H1 (cell line): Measurements from ENCODE around the gene RHOC. TPM values are rescaled to one million over a fixed set of nuclear protein-coding genes. Genes with fewer than 3 reads are reported as not detected.
A peak's percentile ranks its signal among the peaks of the same experiment; 100 is the strongest.

Source experiments
- BACH1 ChIP-seq: IDR thresholded peaks from 2 replicates; pipeline ENCODE4 v1.6.1; 2012; ENCODE audit warnings: low read length, improper control_type of control experiment
- CBX8 ChIP-seq: fragments of 300-800, 300-1000 bp; sonication (generic); IDR thresholded peaks from 2 replicates; pipeline ENCODE4 v1.7.1; 2016; ENCODE audit warnings: low read depth, low read length, borderline replicate concordance
- CREB1 ChIP-seq: IDR thresholded peaks from 2 replicates; pipeline ENCODE4 v1.6.1; 2012; ENCODE audit warnings: inconsistent platforms
- EP300 ChIP-seq, 2 experiments: IDR thresholded peaks; 1 replicate in 1 of 2; 2 replicates in 1 of 2; pipeline ENCODE4 v1.6.1; 2011 to 2012; ENCODE audit warnings: low read depth in 2 of 2, low read length in 2 of 2, mild to moderate bottlenecking in 2 of 2, borderline replicate concordance in 1 of 2, inconsistent platforms in 1 of 2, moderate library complexity in 1 of 2
- JUN ChIP-seq: IDR thresholded peaks from 2 replicates; pipeline ENCODE4 v1.6.1; 2011; ENCODE audit warnings: low read depth, mild to moderate bottlenecking, improper control_type of control experiment, low read length
- POU5F1 ChIP-seq: IDR thresholded peaks from 2 replicates; pipeline ENCODE4 v1.6.1; 2011; ENCODE audit warnings: low read depth, mild to moderate bottlenecking, low read length, moderate library complexity
- RAD21 ChIP-seq, 2 experiments: IDR thresholded peaks in 1 of 2; conservative IDR thresholded peaks in 1 of 2; 2 replicates each; pipeline ENCODE4 v1.6.1; 2011; ENCODE audit warnings: low read depth in 2 of 2, low read length in 2 of 2, improper control_type of control experiment in 1 of 2, inconsistent platforms in 1 of 2, mild to moderate bottlenecking in 1 of 2, moderate library complexity in 1 of 2
- RXRA ChIP-seq: IDR thresholded peaks from 2 replicates; pipeline ENCODE4 v1.6.1; 2011; ENCODE audit warnings: low read depth, mild to moderate bottlenecking, low read length, moderate library complexity; ENCODE audit not compliant: insufficient read depth
- SIN3A ChIP-seq, 2 experiments: IDR thresholded peaks in 1 of 2; conservative IDR thresholded peaks in 1 of 2; 2 replicates each; pipeline ENCODE4 v1.6.1; 2011 to 2012; ENCODE audit warnings: low read length in 2 of 2, improper control_type of control experiment in 1 of 2, low read depth in 1 of 2, mild to moderate bottlenecking in 1 of 2
- SP1 ChIP-seq: IDR thresholded peaks from 2 replicates; pipeline ENCODE4 v1.6.1; 2011; ENCODE audit warnings: low read depth, low read length
- TAF1 ChIP-seq: IDR thresholded peaks from 2 replicates; pipeline ENCODE4 v1.6.1; 2011; ENCODE audit warnings: mild to moderate bottlenecking, low read depth, low read length
- TBP ChIP-seq: IDR thresholded peaks from 2 replicates; pipeline ENCODE4 v1.6.1; 2011; ENCODE audit warnings: low read depth, low read length, improper control_type of control experiment
- YY1 ChIP-seq: IDR thresholded peaks from 2 replicates; pipeline ENCODE4 v1.6.1; 2011; ENCODE audit warnings: low read depth, mild to moderate bottlenecking, low read length
- polyA plus RNA-seq, 7 experiments: library from polyadenylated mRNA; depleted of rRNA in 3 of 7; stranded (reverse) in 5 of 7; unstranded in 2 of 7; fragments of >200 nt in 5 of 7; fragments of 200-250 nt in 2 of 7; gene quantifications; 1 replicate in 5 of 7; 2 replicates in 1 of 7; 4 replicates in 1 of 7; pipeline versions ENCODE4 v1.2.1 to v1.2.3, GENCODE V29; 2011 to 2013; ENCODE audit warnings: missing spikeins in 2 of 7, mixed read lengths in 2 of 7
- total RNA-seq: library from RNA; stranded (reverse); fragmentation: NEBNext Ultra II Directional; extraction: Animal tissue kit (Norgen Biotek cat#: 25700); gene quantifications from 2 replicates; pipeline ENCODE4 v1.2.1, GENCODE V29; 2021
- TF ChIP-seq, protein P1 (sequence below), 3 experiments: IDR thresholded peaks; 1 replicate in 2 of 3; 2 replicates in 1 of 3; pipeline versions ENCODE4 v1.5.1 to v1.6.1; 2011; ENCODE audit warnings: low read length in 3 of 3, mild to moderate bottlenecking in 3 of 3, inconsistent platforms in 2 of 3, low read depth in 1 of 3, moderate library complexity in 1 of 3; ENCODE audit not compliant: insufficient read depth in 1 of 3; ENCODE audit errors: control extremely low read depth in 1 of 3

The RHOC gene
- total and polyA plus RNA-seq, 2 of the 8 experiments (the other 6 are each of a cell fraction or from before 2014, with no cell fraction given) = 53.6 to 97.5 TPM

DNA sequence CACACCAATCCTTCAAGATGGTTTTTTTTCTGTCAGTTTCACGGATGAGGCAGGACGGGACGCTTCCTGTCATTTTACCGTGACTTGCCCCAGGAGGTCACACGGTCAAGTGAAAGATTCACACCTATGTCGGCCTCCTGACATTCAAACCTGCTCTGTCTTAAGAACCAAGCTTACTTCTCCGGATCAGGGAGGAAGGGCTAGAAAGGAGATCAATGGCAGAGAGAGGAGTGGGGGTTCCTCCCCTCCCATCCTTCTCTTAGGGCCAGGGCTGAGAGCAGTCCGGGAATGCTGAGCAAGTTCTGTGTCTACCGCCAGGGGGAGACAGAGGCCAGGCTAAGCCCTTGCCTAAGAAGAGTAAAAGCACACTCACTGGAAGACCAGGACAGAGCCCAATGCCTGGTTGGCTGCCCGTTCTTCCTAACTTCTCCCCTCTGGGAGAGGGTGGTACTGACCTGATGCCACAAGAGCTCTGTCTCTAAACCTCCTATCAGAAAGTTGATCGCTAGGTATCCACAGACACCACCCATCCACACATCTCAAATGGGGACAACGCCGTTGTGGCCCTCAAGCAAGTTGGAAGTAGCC, 9.3 kb upstream of the RHOC start (continued):
- peak; percentile 100 for TF ChIP-seq RAD21 (IDR thresholded peaks at IDR 0.05 in 1 of 2, conservative IDR thresholded peaks at IDR 0.05 in 1 of 2; ENCODE audit: low read depth in 2 of 2, low read length in 2 of 2)
- no peak for TF ChIP-seq CBX8
- no peak for TF ChIP-seq SP1
- TF ChIP-seq SIN3A (conservative IDR thresholded peaks at IDR 0.05 in 1 of 2, IDR thresholded peaks at IDR 0.05 in 1 of 2; ENCODE audit: low read depth in 1 of 2, low read length in 2 of 2) = no peak; a peak in 1 of 4 replicates
- TF ChIP-seq EP300 (IDR thresholded peaks at IDR 0.05; ENCODE audit: borderline replicate concordance in 1 of 2, low read depth in 2 of 2, low read length in 2 of 2) = no peak
- no peak for TF ChIP-seq TBP
- TF ChIP-seq POU5F1 = no peak
- peak; percentile 29; the same call in 1 of the 2 replicates for TF ChIP-seq BACH1
- TF ChIP-seq YY1 = 0 out of 2 replicates have a peak, but pooled peaks have one; percentile 38
- TF ChIP-seq JUN = no peak
- TF ChIP-seq CREB1 = 0 out of 2 replicates have a peak, but pooled peaks have one; percentile 21
- no peak for TF ChIP-seq TAF1
- TF ChIP-seq RXRA = no peak
- TF ChIP-seq, protein P1, sequence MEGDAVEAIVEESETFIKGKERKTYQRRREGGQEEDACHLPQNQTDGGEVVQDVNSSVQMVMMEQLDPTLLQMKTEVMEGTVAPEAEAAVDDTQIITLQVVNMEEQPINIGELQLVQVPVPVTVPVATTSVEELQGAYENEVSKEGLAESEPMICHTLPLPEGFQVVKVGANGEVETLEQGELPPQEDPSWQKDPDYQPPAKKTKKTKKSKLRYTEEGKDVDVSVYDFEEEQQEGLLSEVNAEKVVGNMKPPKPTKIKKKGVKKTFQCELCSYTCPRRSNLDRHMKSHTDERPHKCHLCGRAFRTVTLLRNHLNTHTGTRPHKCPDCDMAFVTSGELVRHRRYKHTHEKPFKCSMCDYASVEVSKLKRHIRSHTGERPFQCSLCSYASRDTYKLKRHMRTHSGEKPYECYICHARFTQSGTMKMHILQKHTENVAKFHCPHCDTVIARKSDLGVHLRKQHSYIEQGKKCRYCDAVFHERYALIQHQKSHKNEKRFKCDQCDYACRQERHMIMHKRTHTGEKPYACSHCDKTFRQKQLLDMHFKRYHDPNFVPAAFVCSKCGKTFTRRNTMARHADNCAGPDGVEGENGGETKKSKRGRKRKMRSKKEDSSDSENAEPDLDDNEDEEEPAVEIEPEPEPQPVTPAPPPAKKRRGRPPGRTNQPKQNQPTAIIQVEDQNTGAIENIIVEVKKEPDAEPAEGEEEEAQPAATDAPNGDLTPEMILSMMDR (IDR thresholded peaks at IDR 0.05; ENCODE audit: control extremely low read depth in 1 of 3, insufficient read depth in 1 of 3, low read depth in 1 of 3, low read length in 3 of 3) = peak in 2 of 3 experiments; percentile 95 to 99; a peak in 3 of 4 replicates
